ENCODE data around the gene HRC. TPM values are rescaled to one million over a fixed set of nuclear protein-coding genes. Genes with fewer than 3 reads are reported as not detected.
A peak's percentile ranks its signal among the peaks of the same experiment; 100 is the strongest.
"Not testable (repeated sequence)": the region's sequence is repeated elsewhere in the genome, so short reads cannot be mapped to it uniquely, and the experiment has no call there.

Gene HRC
- total RNA-seq, 1 donor from 2014 or later = not detected

- intact Hi-C loops (cut with micrococcal nuclease); H3K4me3 Mint-ChIP-seq (ENCODE audit: low read depth); H3K27me3 Mint-ChIP-seq (ENCODE audit: low read depth); DNase-seq (ENCODE audit: low spot score); H3K4me1 Mint-ChIP-seq (ENCODE audit: low read depth); H3K36me3 Mint-ChIP-seq (ENCODE audit: low read depth); H3K27ac Mint-ChIP-seq: not testable (repeated sequence)
- peaks cover 13% of the 10 kb centered on the region for H3K9me3 Mint-ChIP-seq
These were observed 27.0 kb upstream of the HRC start for GRCh38 chr19:49182010-49182847.

- Mint-ChIP-seq H3K4me3 (ENCODE audit: low read depth) (no peak overlapping the region), H3K27ac (no peak overlapping the region), H3K9me3 (peaks cover 13% of the 10 kb centered on the region), H3K4me1 (ENCODE audit: low read depth) (peaks cover 3% of the 10 kb centered on the region), H3K36me3 (ENCODE audit: low read depth) (no peaks in the 10 kb centered on the region), H3K27me3 (ENCODE audit: low read depth) (no peaks in the 10 kb centered on the region)
- no peak for DNase-seq (ENCODE audit: low spot score)
- intact Hi-C loops (cut with micrococcal nuclease) = no loop called here
These were observed 25.5 kb upstream of the HRC start for GRCh38 chr19:49180659-49181058.

- no peak for DNase-seq (ENCODE audit: low spot score)
- H3K9me3 Mint-ChIP-seq = no peaks in the 10 kb centered on the region
- H3K4me1 Mint-ChIP-seq (ENCODE audit: low read depth) = peaks cover 3% of the 10 kb centered on the region
- intact Hi-C loops (cut with micrococcal nuclease) = no loop called here
- H3K27ac Mint-ChIP-seq = no peak overlapping the region
- H3K36me3 Mint-ChIP-seq (ENCODE audit: low read depth) = no peaks in the 10 kb centered on the region
- H3K4me3 Mint-ChIP-seq (ENCODE audit: low read depth) = no peak overlapping the region
- H3K27me3 Mint-ChIP-seq (ENCODE audit: low read depth) = no peaks in the 10 kb centered on the region
These were observed 18.0 kb upstream of the HRC start for GRCh38 chr19:49173198-49173597.

- H3K4me3 Mint-ChIP-seq (ENCODE audit: low read depth) = no peak overlapping the region
- intact Hi-C loops (cut with micrococcal nuclease) = no loop called here
- H3K36me3 Mint-ChIP-seq (ENCODE audit: low read depth) = no peaks in the 10 kb centered on the region
- no peaks in the 10 kb centered on the region for H3K27me3 Mint-ChIP-seq (ENCODE audit: low read depth)
- no peak overlapping the region for H3K27ac Mint-ChIP-seq
- no peaks in the 10 kb centered on the region for H3K4me1 Mint-ChIP-seq (ENCODE audit: low read depth)
- H3K9me3 Mint-ChIP-seq = no peaks in the 10 kb centered on the region
- DNase-seq (ENCODE audit: low spot score) = no peak
These were observed 13.2 kb upstream of the HRC start for GRCh38 chr19:49168421-49168820.

GRCh38 chr19:49167857-49168409 is 12.7 kb upstream of the HRC start:
- H3K4me3 Mint-ChIP-seq (ENCODE audit: low read depth) = no peak overlapping the region
- H3K4me1 Mint-ChIP-seq (ENCODE audit: low read depth) = no peaks in the 10 kb centered on the region
- no peaks in the 10 kb centered on the region for H3K36me3 Mint-ChIP-seq (ENCODE audit: low read depth)
- H3K27ac Mint-ChIP-seq = no peak overlapping the region
- intact Hi-C loops (cut with micrococcal nuclease) = no loop called here
- no peak for DNase-seq (ENCODE audit: low spot score)
- no peaks in the 10 kb centered on the region for H3K27me3 Mint-ChIP-seq (ENCODE audit: low read depth)
- no peaks in the 10 kb centered on the region for H3K9me3 Mint-ChIP-seq

GRCh38 chr19:49165865-49166301 is 10.7 kb upstream of the HRC start:
- H3K4me3 Mint-ChIP-seq (ENCODE audit: low read depth) = no peak overlapping the region
- no peaks in the 10 kb centered on the region for H3K9me3 Mint-ChIP-seq
- H3K36me3 Mint-ChIP-seq (ENCODE audit: low read depth) = no peaks in the 10 kb centered on the region
- peaks cover 1% of the 10 kb centered on the region for H3K27me3 Mint-ChIP-seq (ENCODE audit: low read depth)
- no peak for DNase-seq (ENCODE audit: low spot score)
- no peak overlapping the region for H3K27ac Mint-ChIP-seq
- intact Hi-C loops (cut with micrococcal nuclease) = no loop called here
- H3K4me1 Mint-ChIP-seq (ENCODE audit: low read depth) = no peaks in the 10 kb centered on the region

GRCh38 chr19:49165111-49165750 is 10.0 kb upstream of the HRC start:
- H3K36me3 Mint-ChIP-seq (ENCODE audit: low read depth) = no peaks in the 10 kb centered on the region
- intact Hi-C loops (cut with micrococcal nuclease) = no loop called here
- no peaks in the 10 kb centered on the region for H3K9me3 Mint-ChIP-seq

GRCh38 chr19:49161987-49162386 is 6.8 kb upstream of the HRC start:
- intact Hi-C loops (cut with micrococcal nuclease) = no loop called here
- Mint-ChIP-seq H3K4me3 (ENCODE audit: low read depth) (no peak overlapping the region), H3K27ac (no peak overlapping the region), H3K27me3 (ENCODE audit: low read depth) (peaks cover 24% of the 10 kb centered on the region), H3K9me3 (no peaks in the 10 kb centered on the region), H3K4me1 (ENCODE audit: low read depth) (peaks cover 6% of the 10 kb centered on the region), H3K36me3 (ENCODE audit: low read depth) (no peaks in the 10 kb centered on the region)
- no peak for DNase-seq (ENCODE audit: low spot score)

More at GRCh38 chr19:49165111-49165750, 10.0 kb upstream of the HRC start:
- H3K27ac Mint-ChIP-seq = no peak overlapping the region
- H3K4me3 Mint-ChIP-seq (ENCODE audit: low read depth) = no peak overlapping the region
- no peak for DNase-seq (ENCODE audit: low spot score)
- H3K4me1 Mint-ChIP-seq (ENCODE audit: low read depth) = no peaks in the 10 kb centered on the region
- peaks cover 8% of the 10 kb centered on the region for H3K27me3 Mint-ChIP-seq (ENCODE audit: low read depth)

- intact Hi-C loops (cut with micrococcal nuclease) = no loop called here
- Mint-ChIP-seq H3K4me1 (ENCODE audit: low read depth) (peaks cover 6% of the 10 kb centered on the region), H3K27me3 (ENCODE audit: low read depth) (peaks cover 31% of the 10 kb centered on the region), H3K4me3 (ENCODE audit: low read depth) (no peak overlapping the region), H3K27ac (no peak overlapping the region), H3K36me3 (ENCODE audit: low read depth) (no peaks in the 10 kb centered on the region), H3K9me3 (no peaks in the 10 kb centered on the region)
- no peak for DNase-seq (ENCODE audit: low spot score)
These were observed 5.4 kb upstream of the HRC start for GRCh38 chr19:49160450-49161189.

- intact Hi-C loops (cut with micrococcal nuclease) = no loop called here
- DNase-seq (ENCODE audit: low spot score) = peak; percentile 54
- Mint-ChIP-seq H3K27ac (no peak within 1 kb of the TSS), H3K4me3 (ENCODE audit: low read depth) (peak within 1 kb of the TSS; percentile 75), H3K27me3 (ENCODE audit: low read depth) (peaks cover 55% of the 10 kb centered on the region), H3K36me3 (ENCODE audit: low read depth) (no peaks in the 10 kb centered on the region), H3K4me1 (ENCODE audit: low read depth) (peaks cover 6% of the 10 kb centered on the region), H3K9me3 (no peaks in the 10 kb centered on the region)
These were observed 2.4 kb upstream of the HRC start, which contains the start of gene TRPM4 for GRCh38 chr19:49157445-49158224. TSS of gene TRPM4 (plus strand) at chr19:49157792. CDS start at chr19:49157867, 75 bp downstream.

- no peaks in the 10 kb centered on the region for H3K9me3 Mint-ChIP-seq
- DNase-seq (ENCODE audit: low spot score) = no peak
- intact Hi-C loops (cut with micrococcal nuclease) = no loop called here
- H3K4me1 Mint-ChIP-seq (ENCODE audit: low read depth) = peaks cover 6% of the 10 kb centered on the region
- no peak overlapping the region for H3K27ac Mint-ChIP-seq
- H3K36me3 Mint-ChIP-seq (ENCODE audit: low read depth) = no peaks in the 10 kb centered on the region
- peaks cover 70% of the 10 kb centered on the region for H3K27me3 Mint-ChIP-seq (ENCODE audit: low read depth)
- no peak overlapping the region for H3K4me3 Mint-ChIP-seq (ENCODE audit: low read depth)
These were observed 687 bp upstream of the HRC start for GRCh38 chr19:49155820-49156346.

- Mint-ChIP-seq H3K9me3 (no peaks in the 10 kb centered on the region), H3K36me3 (ENCODE audit: low read depth) (no peaks in the 10 kb centered on the region), H3K4me3 (ENCODE audit: low read depth) (no peak overlapping the region), H3K27ac (no peak overlapping the region), H3K4me1 (ENCODE audit: low read depth) (peaks cover 12% of the 10 kb centered on the region), H3K27me3 (ENCODE audit: low read depth) (peaks cover 68% of the 10 kb centered on the region)
- intact Hi-C loops (cut with micrococcal nuclease) = no loop called here
- DNase-seq (ENCODE audit: low spot score) = no peak
These were observed 917 bp downstream of the HRC start for GRCh38 chr19:49154279-49154678.

Measured in activated T-helper 2 cell treated with anti-CD3 and anti-CD28 coated beads, Interferon-gamma antibody, Interleukin-2, Interleukin-4, amounts not matched to agents 10 μg/mL and 5 μg/mL and 100 μg/mL, durations not matched to agents 14 hours and 24 hours and 36 hours (primary cell).